ENCODE results near the gene FBXO21. TPM values are rescaled to one million over a fixed set of nuclear protein-coding genes. Genes with fewer than 3 reads are reported as not detected.

FBXO21 gene
- total and polyA plus RNA-seq, 2 of the 4 experiments (the other 2 are of a cell fraction): 43.6 to 56.6 TPM

- Histone ChIP-seq H3K56ac (ENCODE audit: extremely low read depth, insufficient read depth, low read length) (no peak overlapping the region), H2BK20ac (ENCODE audit: low read depth, low read length) (no peak overlapping the region), H3K9me3 (ENCODE audit: control insufficient read depth, insufficient read depth, low read length) (no peaks in the 10 kb centered on the region), H2BK15ac (ENCODE audit: low read depth, low read length) (no peak overlapping the region), H3K27me3 (ENCODE audit: control insufficient read depth, insufficient read depth, low read length) (no peaks in the 10 kb centered on the region), H3K18ac (ENCODE audit: low read depth, low read length) (no peak overlapping the region), H3K9me1 (ENCODE audit: insufficient read depth, low read length) (peaks cover 8% of the 10 kb centered on the region), H4K8ac (ENCODE audit: low read depth in 2 of 2, low read length in 2 of 2) (no peak overlapping the region), H4K20me1 (ENCODE audit: insufficient read depth, low read length) (peaks cover 4% of the 10 kb centered on the region; the same call in 1 of the 2 replicates), H4K91ac (ENCODE audit: insufficient read depth, low read depth, low read length) (no peak overlapping the region), H2BK5ac (ENCODE audit: low read depth, low read length, poor library complexity, severe bottlenecking) (no peak overlapping the region), H4K5ac (ENCODE audit: low read depth, low read length) (no peak overlapping the region), H3K23ac (ENCODE audit: low read depth, low read length) (no peak overlapping the region), H3K4ac (ENCODE audit: low read depth, low read length) (no peak overlapping the region), H3K14ac (replicated peaks; ENCODE audit: low read depth, low read length) (no peak overlapping the region), H2AK9ac (replicated peaks; ENCODE audit: low read depth, low read length, poor library complexity) (no peak overlapping the region), H3K4me1 (ENCODE audit: control insufficient read depth, insufficient read depth, low read length) (peaks cover 7% of the 10 kb centered on the region), H3K27ac (ENCODE audit: insufficient read depth, low read length) (no peak overlapping the region), H3K4me3 (ENCODE audit: insufficient read depth, low read depth, low read length) (no peak overlapping the region), H2AK5ac (ENCODE audit: low read depth, low read length) (no peak overlapping the region), H3K36me3 (ENCODE audit: control insufficient read depth, insufficient read depth, low read length) (peaks cover 39% of the 10 kb centered on the region), H3K4me2 (ENCODE audit: low read depth, low read length) (no peak overlapping the region), H2BK120ac (ENCODE audit: low read depth, low read length) (no peak overlapping the region), H3K9ac (ENCODE audit: low read depth, low read length) (no peak overlapping the region), H2AFZ (replicated peaks; ENCODE audit: low read length, poor library complexity) (no peak overlapping the region), H3K79me1 (ENCODE audit: low read depth in 1 of 2, low read length in 2 of 2) (0 out of 4 replicates have a peak, but pooled peaks cover 0 to 3% of the 10 kb centered on the region in 2 experiments)
- BruUV-seq (replicated peaks): no TSS peak
- ChIA-PET CTCF (no interaction called here), POLR2A (ENCODE audit: unreplicated experiment) (no interaction called here)
- no peak for ATAC-seq (ENCODE audit: low read depth)
- in situ Hi-C loops (cut with MboI; ENCODE audit: low sequenced_read_pairs) (no loop called here), dilution Hi-C loops (cut with HindIII; ENCODE audit: low sequenced_read_pairs, unreplicated experiment) (no loop called here), intact Hi-C loops (cut with micrococcal nuclease) (no loop called here)
- 97% methylated on average over 6 of the region's 10 CpGs; no CpG with 5 or more reads in 1 of the 2 experiments for WGBS, 2 experiments (ENCODE audit: extremely low coverage in 2 of 2, insufficient read length in 1 of 2)
- DNase-seq: no peak
- TF ChIP-seq MAFK (IDR thresholded peaks at IDR 0.05; ENCODE audit: low read depth, low read length): no peak
- no peak for TF ChIP-seq MAZ (IDR thresholded peaks at IDR 0.05; ENCODE audit: borderline replicate concordance, low read depth, low read length)
- TF ChIP-seq CTCF (conservative IDR thresholded peaks at IDR 0.05; ENCODE audit: low read depth, low read length): no peak
- TF ChIP-seq RCOR1 (IDR thresholded peaks at IDR 0.05; ENCODE audit: insufficient replicate concordance, low read length): no peak
- no peak for TF ChIP-seq POLR2A (IDR thresholded peaks at IDR 0.05; ENCODE audit: low read depth, low read length)
- no peak for TF ChIP-seq MXI1 (IDR thresholded peaks at IDR 0.05; ENCODE audit: borderline replicate concordance, low read depth, low read length)
- no peak for TF ChIP-seq USF2 (IDR thresholded peaks at IDR 0.05; ENCODE audit: low read depth, low read length)
- TF ChIP-seq FOS (IDR thresholded peaks at IDR 0.05; ENCODE audit: low read depth, low read length): no peak
- TF ChIP-seq RFX5 (IDR thresholded peaks at IDR 0.05; ENCODE audit: low read depth, low read length): no peak
- TF ChIP-seq CHD1 (IDR thresholded peaks at IDR 0.05; ENCODE audit: low read depth, low read length): no peak
- no peak for TF ChIP-seq ELK1 (IDR thresholded peaks at IDR 0.05; ENCODE audit: borderline replicate concordance, low read depth, low read length)
- no peak for TF ChIP-seq BHLHE40 (IDR thresholded peaks at IDR 0.05; ENCODE audit: low read depth, low read length)
- no peak for TF ChIP-seq SMC3 (IDR thresholded peaks at IDR 0.05; ENCODE audit: low read depth, low read length)
- TF ChIP-seq CEBPB (IDR thresholded peaks at IDR 0.05; ENCODE audit: low read depth, low read length): no peak
- no peak for TF ChIP-seq NFE2L2 (IDR thresholded peaks at IDR 0.05; ENCODE audit: low read depth, low read length)
These were observed 12.0 kb downstream of the FBXO21 start for GRCh38 chr12:117178301-117178700.
